Motor neuron (in vitro differentiated cells): ENCODE results near the gene ESR1. TPM values are rescaled to one million over a fixed set of nuclear protein-coding genes. Genes with fewer than 3 reads are reported as not detected.

Source experiments
- ATAC-seq, 8 experiments: fragments of 200-7000 bp; cut with Tn5 transposase; replicated peaks in 6 of 8; 2 replicates each; pipeline ENCODE4 v1.8.0; 2021; ENCODE audit warnings: mild to moderate bottlenecking in 8 of 8, moderate library complexity in 8 of 8
- H3K27ac ChIP-seq, 2 donors: fragments of 250-450 bp; sonication (Bioruptor Pico); 2 replicates each; pipeline ENCODE4 v1.9.0; 2021; ENCODE audit warnings: antibody characterized with exemption in 2 of 2, mild to moderate bottlenecking in 2 of 2, moderate library complexity in 1 of 2
- H3K4me1 ChIP-seq, 2 donors: fragments of 250-450 bp; sonication (Bioruptor Pico); replicated peaks in 1 of 2; 2 replicates each; pipeline ENCODE4 v1.6.1; 2021; ENCODE audit warnings: antibody characterized with exemption in 2 of 2, mild to moderate bottlenecking in 2 of 2, moderate library complexity in 1 of 2
- H3K4me3 ChIP-seq, 5 donors: fragments of 250-450 bp; sonication (Bioruptor Pico); 2 replicates each; pipeline ENCODE4 v1.9.0; 2021; ENCODE audit warnings: antibody characterized with exemption in 5 of 5, mild to moderate bottlenecking in 5 of 5, moderate library complexity in 4 of 5
- WGBS, 10 experiments: fragments of 450-650 bp; shearing (Covaris generic); methylation state at CpG; one replicate each; pipeline ENCODE4 v1.0.0; 2022; 5-methylcytosine and 5-hydroxymethylcytosine counted together
- in situ Hi-C, 9 experiments: fragments of 400-800 bp; cut with MboI; loops; one replicate each; pipeline ENCODE4 v1.15.0; 2021; ENCODE audit warnings: low sequenced_read_pairs in 9 of 9, low pct_unique_long_range_greater_than_20kb in 2 of 9; ENCODE audit not compliant: unreplicated experiment in 9 of 9
- total RNA-seq, 8 experiments: library from RNA; unstranded; fragments of 300-600 nt; gene quantifications; 2 replicates each; pipeline versions ENCODE4 v1.2.3 to v1.2.4, GENCODE V29; 2022

Gene ESR1
- total RNA-seq, 8 experiments from 2014 or later, result 0.24 to 1.4 (median 0.77) TPM

- WGBS, 10 experiments, result 0 to 100% (median 76%) methylated on average over 1 to 5 of the region's 5 CpGs
- peak in 2 of 8 experiments; percentile 30 to 54 for ATAC-seq
- H3K4me3 ChIP-seq, result no peak overlapping the region
- no peak overlapping the region for H3K27ac ChIP-seq
- H3K4me1 ChIP-seq, result no peaks in the 10 kb centered on the region
- in situ Hi-C loops, result no loop called here
Measured at GRCh38 chr6:151796842-151797530, 10.5 kb upstream of the ESR1 start.

DNA sequence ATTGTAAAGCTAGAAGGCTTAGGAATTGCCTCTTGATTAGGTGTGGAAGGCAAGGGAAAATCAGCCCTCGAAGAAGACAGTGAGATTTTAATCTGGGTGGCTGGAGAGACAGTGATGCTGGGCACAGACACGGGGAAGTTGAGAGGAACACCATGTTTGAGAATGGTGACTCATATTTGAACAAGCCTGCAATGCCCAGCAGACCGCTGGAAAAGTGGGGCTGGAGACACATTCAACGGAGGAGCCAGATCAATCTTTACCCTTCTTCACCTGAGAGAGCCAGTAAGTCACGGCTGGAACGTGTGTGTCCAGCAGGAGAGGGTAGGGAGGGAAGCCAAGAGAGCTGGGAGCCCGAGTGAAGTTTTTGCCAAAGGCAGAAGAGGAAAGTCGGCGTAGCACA lies 3.7 kb upstream of the ESR1 start:
- in situ Hi-C loops, result no loop called here
- ATAC-seq, result no peak
- H3K27ac ChIP-seq, result no peak overlapping the region
- H3K4me3 ChIP-seq, result no peak overlapping the region
- WGBS, 10 experiments, result 0 to 87% (median 80%) methylated on average over 1 to 8 of the region's 9 CpGs; no CpG with 5 or more reads in 1 of the 10 experiments
- peaks cover 0 to 11% of the 10 kb centered on the region in 2 donors for H3K4me1 ChIP-seq

DNA sequence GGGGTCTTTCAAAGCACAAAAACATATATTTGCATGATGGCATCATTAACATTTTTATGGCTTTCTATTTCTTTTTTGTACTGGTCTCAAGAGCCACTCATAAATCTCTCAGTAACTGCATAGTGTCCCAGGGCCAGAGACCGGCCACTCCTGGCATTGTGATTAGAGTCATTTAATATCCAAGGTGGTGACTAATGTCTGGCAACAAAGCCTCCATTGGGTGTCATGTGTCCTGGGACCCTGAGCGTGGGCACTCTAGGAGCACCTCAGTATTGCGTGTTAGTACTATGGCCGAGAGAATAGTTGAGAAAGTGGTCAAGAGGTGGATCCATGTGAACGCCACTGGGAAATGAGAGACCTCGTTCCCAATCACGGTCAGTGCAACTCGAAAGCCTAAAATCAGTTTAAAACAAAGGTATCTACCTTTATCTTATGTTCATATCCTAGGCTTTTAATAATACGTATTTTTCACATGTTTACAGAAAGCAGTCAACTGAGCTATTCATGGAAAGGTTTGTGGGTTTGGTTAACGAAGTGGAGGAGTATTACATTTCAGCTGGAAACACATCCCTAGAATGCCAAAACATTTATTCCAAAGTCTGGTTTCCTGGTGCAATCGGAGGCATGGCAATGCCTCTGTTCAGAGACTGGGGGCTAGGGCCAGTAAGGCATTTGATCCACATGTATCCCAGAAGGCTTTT lies 2.7 kb upstream of the ESR1 start:
- ATAC-seq, result peak in 1 of 8 experiments; percentile 38
- in situ Hi-C loops, result no loop called here
- 0 to 100% (median 80%) methylated on average over 1 to 11 of the region's 11 CpGs for WGBS, 10 experiments
- Histone ChIP-seq H3K27ac (no peak overlapping the region), H3K4me1 (peaks cover 0 to 11% of the 10 kb centered on the region in 2 donors), H3K4me3 (no peak overlapping the region)

DNA sequence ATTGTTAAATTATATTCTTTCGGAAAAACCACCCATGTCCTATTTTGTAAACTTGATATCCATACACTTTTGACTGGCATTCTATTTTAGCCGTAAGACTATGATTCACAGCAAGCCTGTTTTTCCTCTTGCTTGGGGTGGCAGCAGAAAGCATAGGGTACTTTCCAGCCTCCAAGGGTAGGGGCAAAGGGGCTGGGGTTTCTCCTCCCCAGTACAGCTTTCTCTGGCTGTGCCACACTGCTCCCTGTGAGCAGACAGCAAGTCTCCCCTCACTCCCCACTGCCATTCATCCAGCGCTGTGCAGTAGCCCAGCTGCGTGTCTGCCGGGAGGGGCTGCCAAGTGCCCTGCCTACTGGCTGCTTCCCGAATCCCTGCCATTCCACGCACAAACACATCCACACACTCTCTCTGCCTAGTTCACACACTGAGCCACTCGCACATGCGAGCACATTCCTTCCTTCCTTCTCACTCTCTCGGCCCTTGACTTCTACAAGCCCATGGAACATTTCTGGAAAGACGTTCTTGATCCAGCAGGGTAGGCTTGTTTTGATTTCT lies 2.1 kb upstream of the ESR1 start:
- WGBS, 10 experiments, result 0 to 75% (median 57%) methylated on average over 2 to 10 of the region's 11 CpGs; no CpG with 5 or more reads in 1 of the 10 experiments
- peak in 2 of 8 experiments; percentile 33 to 66 for ATAC-seq
- no peak overlapping the region for H3K27ac ChIP-seq
- no peak overlapping the region for H3K4me3 ChIP-seq
- peaks cover 0 to 11% of the 10 kb centered on the region in 2 donors for H3K4me1 ChIP-seq
- in situ Hi-C loops, result no loop called here

- H3K4me3 ChIP-seq, result peak overlapping the region in 1 of 5 donors; percentile 33
- H3K27ac ChIP-seq, result no peak overlapping the region
- ATAC-seq, result peak in 3 of 8 experiments; percentile 5 to 16 (median 10)
- WGBS, 10 experiments, result 0 to 70% (median 29%) methylated on average over 1 to 13 of the region's 20 CpGs; no CpG with 5 or more reads in 1 of the 10 experiments
- in situ Hi-C loops, result no loop called here
- H3K4me1 ChIP-seq, result peaks cover 0 to 11% of the 10 kb centered on the region in 2 donors
Measured at GRCh38 chr6:151806757-151807512, 547 bp upstream of the ESR1 start.

DNA sequence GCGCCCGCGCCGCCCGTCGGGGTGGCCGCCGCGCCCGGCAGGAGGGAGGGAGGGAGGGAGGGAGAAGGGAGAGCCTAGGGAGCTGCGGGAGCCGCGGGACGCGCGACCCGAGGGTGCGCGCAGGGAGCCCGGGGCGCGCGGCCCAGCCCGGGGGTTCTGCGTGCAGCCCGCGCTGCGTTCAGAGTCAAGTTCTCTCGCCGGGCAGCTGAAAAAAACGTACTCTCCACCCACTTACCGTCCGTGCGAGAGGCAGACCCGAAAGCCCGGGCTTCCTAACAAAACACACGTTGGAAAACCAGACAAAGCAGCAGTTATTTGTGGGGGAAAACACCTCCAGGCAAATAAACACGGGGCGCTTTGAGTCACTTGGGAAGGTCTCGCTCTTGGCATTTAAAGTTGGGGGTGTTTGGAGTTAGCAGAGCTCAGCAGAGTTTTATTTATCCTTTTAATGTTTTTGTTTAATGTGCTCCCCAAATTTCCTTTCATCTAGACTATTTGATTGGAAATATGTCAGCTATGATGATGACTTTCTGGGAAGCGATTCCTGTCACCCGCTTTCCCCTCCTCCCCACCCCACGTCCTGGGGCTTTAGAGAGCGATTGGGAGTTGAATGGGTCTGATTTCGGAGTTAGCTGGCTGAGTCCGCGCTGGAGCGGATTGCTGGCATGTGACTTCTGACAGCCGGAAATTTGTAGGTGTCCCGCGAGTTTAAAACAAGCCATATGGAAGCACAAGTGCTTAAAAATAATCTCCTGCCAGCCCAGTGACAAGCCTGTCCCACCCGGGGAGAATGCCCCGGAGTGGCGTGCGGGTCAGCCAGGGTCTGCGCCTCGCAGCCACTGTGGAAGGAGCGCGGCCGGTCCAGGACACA lies 1.1 kb downstream of the ESR1 start:
- 0 to 20% (median 6%) methylated on average over 1 to 19 of the region's 60 CpGs; no CpG with 5 or more reads in 1 of the 10 experiments for WGBS, 10 experiments
- no peak overlapping the region for H3K27ac ChIP-seq
- H3K4me3 ChIP-seq, result peak overlapping the region; percentile 19 to 41 (median 27)
- H3K4me1 ChIP-seq, result peaks cover 0 to 11% of the 10 kb centered on the region in 2 donors
- in situ Hi-C loops, result no loop called here
- ATAC-seq, result peak in 5 of 8 experiments; percentile 36 to 73 (median 50)

DNA sequence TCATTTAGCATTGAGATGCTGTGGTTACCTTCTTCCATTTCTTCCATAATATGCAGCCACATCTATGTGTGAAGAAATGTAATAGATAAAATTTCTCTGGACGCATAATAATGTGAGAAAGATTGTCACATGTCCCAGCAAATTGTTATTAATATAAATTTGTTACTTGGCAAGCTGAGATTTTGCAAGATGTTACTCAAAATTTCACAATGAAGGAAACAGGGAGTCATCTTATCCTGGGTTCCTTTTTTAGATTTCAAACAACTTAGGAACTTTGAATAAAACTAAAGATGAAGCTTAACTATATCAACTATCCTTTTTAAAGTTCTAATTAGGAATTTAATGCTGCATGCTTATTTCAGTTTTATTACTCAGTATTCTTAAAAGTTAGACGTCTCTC lies 3.6 kb downstream of the ESR1 start:
- in situ Hi-C loops, result no loop called here
- ATAC-seq, result no peak
- 0 to 47% (median 21%) methylated on average over 1 to 2 of the region's 2 CpGs for WGBS, 10 experiments
- no peak overlapping the region for H3K4me3 ChIP-seq
- no peak overlapping the region for H3K27ac ChIP-seq
- H3K4me1 ChIP-seq, result peaks cover 0 to 11% of the 10 kb centered on the region in 2 donors

GRCh38 chr6:151813858-151814257 lies 6.4 kb downstream of the ESR1 start:
- WGBS, 10 experiments, result 10 to 85% (median 70%) methylated on average over 1 to 7 of the region's 7 CpGs
- in situ Hi-C loops, result no loop called here
- no peak overlapping the region for H3K4me3 ChIP-seq
- ATAC-seq, result no peak
- no peak overlapping the region for H3K27ac ChIP-seq
- no peaks in the 10 kb centered on the region for H3K4me1 ChIP-seq

GRCh38 chr6:151814614-151815013 lies 7.1 kb downstream of the ESR1 start:
- H3K4me3 ChIP-seq, result no peak overlapping the region
- H3K27ac ChIP-seq, result no peak overlapping the region
- no peak for ATAC-seq
- H3K4me1 ChIP-seq, result no peaks in the 10 kb centered on the region
- in situ Hi-C loops, result no loop called here
- WGBS, 10 experiments, result 0 to 45% (median 20%) methylated on average over 1 of the region's 1 CpG; no CpG with 5 or more reads in 4 of the 10 experiments

DNA sequence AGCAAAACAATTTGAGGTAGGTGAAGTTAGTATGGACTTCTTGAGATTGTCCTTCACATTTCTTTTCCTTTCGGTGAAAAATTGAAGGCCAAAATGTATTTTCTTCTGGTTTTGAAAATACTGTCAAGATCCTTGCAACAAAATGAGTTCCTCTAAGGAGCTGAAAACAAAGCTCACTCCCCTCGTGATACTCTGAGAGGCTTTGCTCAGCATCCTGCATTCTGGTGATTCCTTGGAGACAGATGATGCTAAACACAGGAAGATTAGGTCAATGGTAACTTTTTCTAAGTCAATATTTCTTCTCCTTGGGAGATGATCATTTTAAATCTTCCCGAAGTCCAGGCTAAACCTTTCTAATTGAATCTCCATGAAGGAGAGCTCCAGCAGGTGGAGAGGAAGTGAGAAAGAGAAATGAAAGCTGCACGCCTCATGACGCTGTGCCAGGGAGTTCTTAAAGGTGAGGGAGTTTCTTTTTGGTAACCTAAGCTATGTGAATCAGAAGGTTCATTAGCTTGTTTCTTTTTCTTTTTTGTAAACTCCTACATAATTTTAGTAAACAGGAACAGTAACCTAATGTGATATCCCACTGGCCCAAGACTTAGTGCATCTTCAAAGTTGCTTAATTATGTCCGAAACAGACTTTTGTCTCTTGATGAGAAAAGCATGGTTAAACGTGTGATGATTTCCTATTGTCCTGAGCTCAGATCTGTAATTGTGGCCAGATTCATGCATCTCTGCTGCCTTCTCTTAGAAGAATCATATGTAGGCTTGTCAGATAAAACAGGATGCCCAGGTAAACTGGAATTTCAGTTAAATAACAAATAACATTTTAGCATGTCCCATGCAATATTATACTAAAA lies 15.0 kb downstream of the ESR1 start:
- Histone ChIP-seq H3K4me1 (no peaks in the 10 kb centered on the region), H3K27ac (no peak overlapping the region), H3K4me3 (no peak overlapping the region)
- in situ Hi-C loops, result no loop called here
- 22 to 77% (median 60%) methylated on average over 1 to 7 of the region's 7 CpGs for WGBS, 10 experiments
- ATAC-seq, result no peak

- in situ Hi-C loops, result no loop called here
- no peak for ATAC-seq
- 0 to 75% (median 62%) methylated on average over 1 to 4 of the region's 4 CpGs; no CpG with 5 or more reads in 1 of the 10 experiments for WGBS, 10 experiments
- Histone ChIP-seq H3K4me3 (no peak overlapping the region), H3K27ac (no peak overlapping the region), H3K4me1 (no peaks in the 10 kb centered on the region)
Measured at GRCh38 chr6:151826517-151827142, 19.1 kb downstream of the ESR1 start.
